HepG2 (cell line): Measurements from ENCODE around the gene PVALB. TPM values are rescaled to one million over a fixed set of nuclear protein-coding genes. Genes with fewer than 3 reads are reported as not detected.

ENCODE experiments used
- ATAC-seq: fragments of 200-7000 bp; cut with Tn5 transposase; 3 replicates; pipeline ENCODE4 v1.9.1; 2020; ENCODE audit warnings: mild to moderate bottlenecking, moderate library complexity
- BruUV-seq: library from RNA; stranded (reverse); fragments of 400-500 nt; replicated peaks from 2 replicates; lab custom pipeline; 2021; lab: Mats Ljungman, UMichigan
- CTCF ChIA-PET: fragments of 300-600 bp; formaldehyde crosslinking; extraction: SDS; loops from one replicate; lab custom pipeline; 2021; ENCODE audit warnings: low total read pairs, inconsistent platforms, low intra/inter-chr PET ratio; lab: Yijun Ruan, JAX
- POLR2A ChIA-PET: fragments of 350-600 bp; sonication (Branson Sonifier 250); formaldehyde crosslinking; loops from one replicate; lab custom pipeline; 2020; ENCODE audit warnings: antibody characterized with exemption, inconsistent platforms; lab: Yijun Ruan, JAX
- DNase-seq: peaks from one replicate; pipeline ENCODE4 v3.0.0-alpha.2; 2015; ENCODE audit warnings: low spot score
- FAIRE-seq: peaks from 3 replicates; lab custom pipeline; 2011; peaks lifted over from hg19 to GRCh38; lab: Jason Lieb, UNC
- H2AFZ ChIP-seq: one replicate; pipeline ENCODE4 v1.6.1; 2011; ENCODE audit warnings: low read length, inconsistent platforms
- H3K27ac ChIP-seq: fragments of 300-600 bp; 3 replicates; pipeline ENCODE4 v1.8.0; 2011; ENCODE audit warnings: mixed run types, mild to moderate bottlenecking, mixed read lengths, low read length, inconsistent platforms; ENCODE audit not compliant: insufficient read depth; ENCODE audit errors: extremely low read length
- H3K27me3 ChIP-seq, 2 experiments: fragments of 200-600 bp in 1 of 2; 2 replicates in 1 of 2; 3 replicates in 1 of 2; pipeline versions ENCODE4 v1.6.0 to v1.8.0; 2011; ENCODE audit warnings: low read length in 2 of 2, mild to moderate bottlenecking in 2 of 2, moderate library complexity in 2 of 2, inconsistent platforms in 1 of 2; ENCODE audit not compliant: insufficient read depth in 2 of 2, control insufficient read depth in 1 of 2
- H3K36me3 ChIP-seq, 2 experiments: fragments of 200-600 bp in 1 of 2; replicated peaks in 1 of 2; 2 replicates in 1 of 2; 3 replicates in 1 of 2; pipeline versions ENCODE4 v1.5.1 to v1.8.0; 2011; ENCODE audit warnings: low read length in 2 of 2, inconsistent platforms in 1 of 2; ENCODE audit not compliant: insufficient read depth in 2 of 2, control insufficient read depth in 1 of 2
- H3K4me1 ChIP-seq: 2 replicates; pipeline ENCODE4 v1.5.1; 2012; ENCODE audit warnings: low read length, inconsistent platforms; ENCODE audit not compliant: insufficient read depth
- H3K4me2 ChIP-seq: 2 replicates; pipeline ENCODE4 v1.6.0; 2011; ENCODE audit warnings: low read depth, low read length, inconsistent platforms
- H3K4me3 ChIP-seq, 3 experiments: fragments of 200-600 bp in 1 of 3; sonication (generic), shearing (Covaris generic) in 1 of 3; replicated peaks in 1 of 3; 2 replicates each; pipeline ENCODE4 v1.5.1; 2011 to 2016; ENCODE audit warnings: low read length in 3 of 3, inconsistent platforms in 2 of 3, low read depth in 2 of 3, mild to moderate bottlenecking in 2 of 3, control low read depth in 1 of 3, mixed read lengths in 1 of 3; ENCODE audit not compliant: insufficient read depth in 1 of 3
- H3K79me2 ChIP-seq: one replicate; pipeline ENCODE4 v1.6.1; 2011; ENCODE audit warnings: low read length, inconsistent platforms; ENCODE audit not compliant: insufficient read depth
- H3K9ac ChIP-seq: 2 replicates; pipeline ENCODE4 v1.6.0; 2011; ENCODE audit warnings: mild to moderate bottlenecking, low read depth, low read length, inconsistent platforms; ENCODE audit not compliant: insufficient read depth
- H3K9me3 ChIP-seq: 2 replicates; pipeline ENCODE4 v1.5.1; 2012; ENCODE audit warnings: mild to moderate bottlenecking, low read length
- H4K20me1 ChIP-seq: 2 replicates; pipeline ENCODE4 v1.6.0; 2011; ENCODE audit warnings: inconsistent platforms, mild to moderate bottlenecking, low read length, moderate library complexity; ENCODE audit not compliant: insufficient read depth
- CAMTA2 ChIP-seq: sonication (generic); formaldehyde crosslinking; IDR thresholded peaks from 2 replicates; pipeline ENCODE4 v1.4.0; 2020; ENCODE audit warnings: mild to moderate bottlenecking, missing genetic modification reagents, borderline replicate concordance
- CREB1 ChIP-seq, 2 experiments: fragments of 450-650 bp in 1 of 2; IDR thresholded peaks; 2 replicates each; pipeline ENCODE4 v1.6.1; 2016 to 2017; ENCODE audit warnings: control low read depth in 1 of 2, mild to moderate bottlenecking in 1 of 2, missing compliant biosample characterization in 1 of 2, missing genetic modification characterization in 1 of 2
- HIVEP1 ChIP-seq: sonication (generic); formaldehyde crosslinking; IDR thresholded peaks from 2 replicates; pipeline ENCODE4 v1.4.0; 2020; ENCODE audit warnings: mild to moderate bottlenecking, missing genetic modification reagents
- HNRNPL ChIP-seq: fragments of 200-400 bp; formaldehyde crosslinking; IDR thresholded peaks from 2 replicates; pipeline ENCODE4 v1.6.1; 2017; ENCODE audit warnings: mild to moderate bottlenecking, low read depth, low read length
- KDM6A ChIP-seq: IDR thresholded peaks from 2 replicates; pipeline ENCODE4 v1.6.1; 2016; ENCODE audit warnings: low read depth
- PAWR ChIP-seq: sonication (generic); formaldehyde crosslinking; IDR thresholded peaks from 2 replicates; pipeline ENCODE4 v1.4.0; 2020; ENCODE audit warnings: missing genetic modification reagents, mild to moderate bottlenecking, borderline replicate concordance
- SYNCRIP ChIP-seq: fragments of 200-400 bp; formaldehyde crosslinking; IDR thresholded peaks from 2 replicates; pipeline ENCODE4 v1.6.1; 2018; ENCODE audit warnings: mild to moderate bottlenecking, low read depth, low read length; ENCODE audit not compliant: insufficient read depth
- ZFP36L2 ChIP-seq: sonication (generic); formaldehyde crosslinking; IDR thresholded peaks from 2 replicates; pipeline ENCODE4 v1.4.0; 2020; ENCODE audit warnings: missing genetic modification reagents
- ZNF329 ChIP-seq: sonication (generic); formaldehyde crosslinking; IDR thresholded peaks from 2 replicates; pipeline ENCODE4 v1.9.0; 2021; ENCODE audit warnings: low read depth, mild to moderate bottlenecking, missing genetic modification reagents
- ZNF546 ChIP-seq: sonication (generic); formaldehyde crosslinking; conservative IDR thresholded peaks from 2 replicates; pipeline ENCODE4 v1.8.1; 2023; ENCODE audit warnings: mild to moderate bottlenecking, missing genetic modification reagents
- WGBS: methylation state at CpG from one replicate; pipeline ENCODE4 v1.1.6; 2017; ENCODE audit warnings: low lambda C conversion rate; 5-methylcytosine and 5-hydroxymethylcytosine counted together
- in situ Hi-C: cut with HindIII; loops from 2 replicates; pipeline ENCODE4 v1.10.0; 2017; ENCODE audit warnings: low pct_unique_long_range_greater_than_20kb; ENCODE audit not compliant: extremely low pct_ligation_motif_present
- intact Hi-C: fragments of 100-400 bp; cut with micrococcal nuclease; formaldehyde crosslinking; loops from one replicate; pipeline ENCODE4 v1.10.0; 2022; ENCODE audit not compliant: unreplicated experiment
- polyA plus RNA-seq, 8 experiments: library from polyadenylated mRNA; depleted of rRNA in 3 of 8; stranded (reverse) in 7 of 8; unstranded in 1 of 8; fragments of >200 nt; fragmentation: Illumina TruSeq in 4 of 8; extraction: Trizol in 4 of 8; gene quantifications; 2 replicates each; pipeline versions ENCODE4 v1.2.1 to v1.2.3, GENCODE V29; 2011 to 2016; ENCODE audit warnings: low read depth in 4 of 8, missing spikeins in 1 of 8, mixed read lengths in 1 of 8; ENCODE audit not compliant: insufficient read depth in 1 of 8
- total RNA-seq, 5 experiments: library from RNA; depleted of rRNA; stranded (reverse); fragments of >200 nt; fragmentation: Illumina TruSeq; extraction: Trizol; gene quantifications; 2 replicates each; pipeline ENCODE4 v1.2.3, GENCODE V29; 2016; ENCODE audit warnings: low read depth in 1 of 5

The PVALB gene
- total and polyA plus RNA-seq, 2 of the 13 experiments (the other 11 are each of a cell fraction or from before 2014, with no cell fraction given) = not detected

DNA sequence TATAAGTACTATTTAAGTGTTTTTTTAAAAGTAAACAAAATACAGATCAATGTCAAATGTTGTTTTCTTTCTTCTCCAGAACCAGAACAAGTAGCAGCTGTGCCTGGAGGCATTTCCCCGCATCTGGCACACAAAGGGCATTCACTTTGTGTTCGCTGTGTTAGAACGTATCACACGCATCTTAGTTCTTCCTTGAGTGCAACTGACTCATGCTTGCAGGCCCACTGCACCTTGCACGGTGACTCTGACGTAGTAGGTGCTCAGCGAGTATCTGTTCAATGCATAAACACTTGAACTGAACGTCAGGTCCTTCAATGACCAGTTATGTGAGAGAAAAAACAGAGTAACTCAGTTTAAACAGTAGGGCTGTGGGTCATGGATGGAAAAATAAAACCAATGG, 44.4 kb downstream of the PVALB start:
- ATAC-seq = no peak
- Histone ChIP-seq H3K4me1 (peaks cover 11% of the 10 kb centered on the region), H2AFZ (no peak overlapping the region), H4K20me1 (no peaks in the 10 kb centered on the region), H3K9me3 (no peaks in the 10 kb centered on the region), H3K79me2 (no peaks in the 10 kb centered on the region), H3K36me3 (no peaks in the 10 kb centered on the region), H3K4me2 (no peak overlapping the region), H3K27ac (no peak overlapping the region), H3K9ac (no peak overlapping the region), H3K27me3 (peaks cover 4 to 39% of the 10 kb centered on the region in 2 experiments), H3K4me3 (no peak overlapping the region)
- intact Hi-C loops (loop anchor here (10.0 kb wide), 1 partner anchor 228 kb away; no protein-coding TSS in a partner anchor), in situ Hi-C loops (loop anchor here (10.0 kb wide), 1 partner anchor 228 kb away; no protein-coding TSS in a partner anchor)
- TF ChIP-seq CREB1 (IDR thresholded peaks at IDR 0.05) (peak; percentile 38; the same call in 1 of the 2 replicates), CREB1 (CRISPR knock-in tag; IDR thresholded peaks at IDR 0.05) (no peak), ZNF546 (CRISPR knock-in tag) (no peak), ZNF329 (CRISPR knock-in tag) (no peak), KDM6A (CRISPR knock-in tag) (no peak), HNRNPL (no peak)
- no peak for DNase-seq
- CTCF ChIA-PET = no interaction called here
- no peak for FAIRE-seq
- WGBS = 9% methylated on average over 8 of the region's 8 CpGs
- POLR2A ChIA-PET = no interaction called here
- BruUV-seq = no TSS peak

DNA sequence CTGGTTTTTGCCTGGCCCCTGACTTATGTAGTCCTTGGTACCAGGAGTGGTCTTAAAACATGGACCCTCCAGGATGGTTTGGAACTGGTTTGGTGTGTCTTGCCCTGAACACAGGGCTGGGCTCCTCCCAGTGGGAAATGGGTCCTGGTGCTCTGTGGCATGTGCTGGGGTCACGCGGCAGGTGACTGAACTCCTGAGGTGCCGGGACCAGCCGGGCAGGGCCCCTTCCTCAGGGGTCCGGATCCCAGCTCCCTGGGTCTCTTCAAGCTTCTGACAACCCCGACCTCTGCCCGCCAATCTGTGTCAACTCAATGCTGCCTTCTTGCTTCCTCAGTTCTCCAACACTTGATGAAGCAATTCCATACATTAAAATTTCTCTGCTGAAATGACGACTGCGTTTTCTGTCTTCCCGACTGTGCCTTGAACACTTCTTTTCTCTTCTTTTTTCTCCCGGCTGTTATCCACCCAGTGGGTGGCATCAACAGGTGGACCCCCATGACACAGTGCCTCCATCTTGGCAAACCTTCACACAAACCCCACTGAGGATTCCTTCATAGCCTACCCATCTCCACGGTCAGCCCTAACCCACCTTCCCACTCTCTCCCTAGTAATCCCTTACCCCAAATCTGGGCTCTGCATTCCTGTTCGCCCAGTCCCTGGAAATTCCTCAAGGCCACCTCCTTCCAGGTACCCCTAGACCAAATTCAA, 45.3 kb downstream of the PVALB start:
- Histone ChIP-seq H3K4me3 (no peak overlapping the region), H4K20me1 (no peaks in the 10 kb centered on the region)
- POLR2A ChIA-PET = no interaction called here
- no peak for TF ChIP-seq ZFP36L2 (CRISPR knock-in tag)
- no peak for TF ChIP-seq CAMTA2 (CRISPR knock-in tag)
- no peak for TF ChIP-seq SYNCRIP
- no peak for TF ChIP-seq HIVEP1
- no peak for TF ChIP-seq PAWR (CRISPR knock-in tag)
- TF ChIP-seq, all 625 proteins: peak for 0
- Histone ChIP-seq H3K36me3 (no peaks in the 10 kb centered on the region), H3K4me1 (peaks cover 7% of the 10 kb centered on the region), H3K9me3 (no peaks in the 10 kb centered on the region), H2AFZ (no peak overlapping the region), H3K79me2 (no peaks in the 10 kb centered on the region), H3K4me2 (no peak overlapping the region), H3K27ac (no peak overlapping the region), H3K27me3 (peaks cover 4 to 39% of the 10 kb centered on the region in 2 experiments; a peak in 4 of 5 replicates), H3K9ac (no peak overlapping the region)
- intact Hi-C loops (loop anchor here (10.0 kb wide), 1 partner anchor 227 kb away; no protein-coding TSS in a partner anchor), in situ Hi-C loops (loop anchor here (10.0 kb wide), 1 partner anchor 227 kb away; no protein-coding TSS in a partner anchor)
- no peak for DNase-seq
- CTCF ChIA-PET = no interaction called here
- no peak for ATAC-seq
- 38% methylated on average over 8 of the region's 13 CpGs for WGBS
- no peak for FAIRE-seq
- BruUV-seq = no TSS peak
